GM21825 (cell line): ENCODE data around the gene CRYAB.

ENCODE experiments used
- ATAC-seq: cut with Tn5 transposase; IDR thresholded peaks from one replicate; pipeline ENCODE4 v1.9.1; 2021; ENCODE audit warnings: mild to moderate bottlenecking, moderate library complexity; ENCODE audit not compliant: unreplicated experiment

Gene CRYAB

GRCh38 chr11:111911563-111912401, at the start of gene CRYAB:
Gene CRYAB (minus strand): TSS chr11:111911770. CDS start chr11:111911724, 46 bp downstream.
- ATAC-seq: no peak

- ATAC-seq: no peak
Observed at GRCh38 chr11:111960916-111961315, 49.3 kb upstream of the CRYAB start.

GRCh38 chr11:111957663-111958444, 46.3 kb upstream of the CRYAB start:
- no peak for ATAC-seq

- ATAC-seq: no peak
Observed at GRCh38 chr11:111954154-111954553, 42.6 kb upstream of the CRYAB start.

GRCh38 chr11:111951565-111951964, 40.0 kb upstream of the CRYAB start:
- ATAC-seq: no peak

GRCh38 chr11:111949519-111950426, 38.2 kb upstream of the CRYAB start:
- ATAC-seq: no peak

GRCh38 chr11:111947143-111947542, 35.6 kb upstream of the CRYAB start:
- ATAC-seq: no peak

GRCh38 chr11:111946499-111946898, 34.9 kb upstream of the CRYAB start:
- ATAC-seq: no peak

GRCh38 chr11:111945198-111945597, 33.6 kb upstream of the CRYAB start:
- ATAC-seq: no peak

GRCh38 chr11:111944651-111945051, 33.1 kb upstream of the CRYAB start:
- ATAC-seq: no peak

GRCh38 chr11:111944139-111944538, 32.6 kb upstream of the CRYAB start:
- ATAC-seq: no peak

- no peak for ATAC-seq
Observed at GRCh38 chr11:111942829-111943228, 31.3 kb upstream of the CRYAB start.

- ATAC-seq: no peak
Observed at GRCh38 chr11:111941963-111942362, 30.4 kb upstream of the CRYAB start.

GRCh38 chr11:111939836-111940604, 28.4 kb upstream of the CRYAB start:
- no peak for ATAC-seq

GRCh38 chr11:111938687-111939160, 27.2 kb upstream of the CRYAB start:
- ATAC-seq: peak; percentile 89

GRCh38 chr11:111937844-111938243, 26.3 kb upstream of the CRYAB start:
- no peak for ATAC-seq

GRCh38 chr11:111937461-111937769, 25.8 kb upstream of the CRYAB start:
- no peak for ATAC-seq

- no peak for ATAC-seq
Observed at GRCh38 chr11:111936040-111936540, 24.5 kb upstream of the CRYAB start.

- no peak for ATAC-seq
Observed at GRCh38 chr11:111935317-111936039, 23.9 kb upstream of the CRYAB start.
